Measurements from ENCODE around the gene SNX7.
A peak's percentile ranks its signal among the peaks of the same experiment; 100 is the strongest.

Gene SNX7

GRCh38 chr1:98661544-98662355 is at the start of gene SNX7:
SNX7 (plus strand) TSS chr1:98661721; CDS start chr1:98661732, 11 bp downstream.
- DNase-seq = peak; percentile 2

GRCh38 chr1:98637316-98637715 is 24.2 kb upstream of the SNX7 start:
- DNase-seq = no peak

- DNase-seq = no peak
Observed at GRCh38 chr1:98638185-98638584, 23.3 kb upstream of the SNX7 start.

GRCh38 chr1:98644510-98644909 is 17.0 kb upstream of the SNX7 start:
- DNase-seq = no peak

- no peak for DNase-seq
Observed at GRCh38 chr1:98651116-98651632, 10.3 kb upstream of the SNX7 start.

- DNase-seq = no peak
Observed at GRCh38 chr1:98653123-98653522, 8.4 kb upstream of the SNX7 start.

GRCh38 chr1:98659879-98660278 is 1.6 kb upstream of the SNX7 start:
- no peak for DNase-seq

GRCh38 chr1:98660940-98661543 is 479 bp upstream of the SNX7 start:
- DNase-seq = no peak

GRCh38 chr1:98662356-98662670 is 792 bp downstream of the SNX7 start:
- DNase-seq = no peak

GRCh38 chr1:98668733-98669132 is 7.2 kb downstream of the SNX7 start:
- DNase-seq = no peak

- no peak for DNase-seq
Observed at GRCh38 chr1:98669355-98670296, 8.1 kb downstream of the SNX7 start.

- no peak for DNase-seq
Observed at GRCh38 chr1:98672189-98672588, 10.7 kb downstream of the SNX7 start.

GRCh38 chr1:98674075-98674781 is 12.7 kb downstream of the SNX7 start:
- no peak for DNase-seq

GRCh38 chr1:98675282-98675681 is 13.8 kb downstream of the SNX7 start:
- no peak for DNase-seq

GRCh38 chr1:98677288-98677687 is 15.8 kb downstream of the SNX7 start:
- no peak for DNase-seq

GRCh38 chr1:98681812-98682211 is 20.3 kb downstream of the SNX7 start:
- DNase-seq = no peak

- no peak for DNase-seq
Observed at GRCh38 chr1:98688110-98688739, 26.7 kb downstream of the SNX7 start.

GRCh38 chr1:98690576-98690975 is 29.1 kb downstream of the SNX7 start:
- no peak for DNase-seq

GRCh38 chr1:98692482-98692881 is 31.0 kb downstream of the SNX7 start:
- DNase-seq = no peak

- no peak for DNase-seq
Observed at GRCh38 chr1:98693385-98693784, 31.9 kb downstream of the SNX7 start.

GRCh38 chr1:98696077-98696476 is 34.6 kb downstream of the SNX7 start:
- no peak for DNase-seq

GRCh38 chr1:98697781-98698180 is 36.3 kb downstream of the SNX7 start:
- DNase-seq = no peak

Data from activated CD4-positive, alpha-beta T cell treated with anti-CD3 and anti-CD28 coated beads, Interleukin-2, amount 50 U/mL, for 16 hours (primary cell).